Measurements from ENCODE around the gene GGNBP2.

- TF ChIP-seq CTCF (IDR thresholded peaks at IDR 0.05; ENCODE audit: poor library complexity, severe bottlenecking) = no peak
- TF ChIP-seq TAF1 (IDR thresholded peaks at IDR 0.05; ENCODE audit: low read depth) = no peak
- TF ChIP-seq EZH2 (IDR thresholded peaks at IDR 0.05; ENCODE audit: borderline replicate concordance, insufficient read depth, low read length, poor library complexity, severe bottlenecking) = no peak
- no peak for TF ChIP-seq POLR2AphosphoS5 (IDR thresholded peaks at IDR 0.05)
- TF ChIP-seq REST (IDR thresholded peaks at IDR 0.05; ENCODE audit: borderline replicate concordance) = no peak
- TF ChIP-seq EP300 (conservative IDR thresholded peaks at IDR 0.05; ENCODE audit: poor library complexity, severe bottlenecking) = no peak
These were observed 33.5 kb upstream of the GGNBP2 start for GRCh38 chr17:36511216-36511615.

Measured in neural cell (in vitro differentiated cells).